Activated CD4-positive, alpha-beta T cell treated with anti-CD3 and anti-CD28 coated beads for 48 hours (primary cell): ENCODE measurements around the gene PLEKHH1.

Experiments
- DNase-seq: peaks from one replicate; pipeline ENCODE4 v3.0.0-alpha.2; 2020

The PLEKHH1 gene

GRCh38 chr14:67636361-67636919 lies 103.3 kb downstream of the PLEKHH1 start:
- no peak for DNase-seq

GRCh38 chr14:67638642-67639041 lies 105.6 kb downstream of the PLEKHH1 start:
- DNase-seq = no peak
